ENCODE results near the gene TRMT11. TPM values are rescaled to one million over a fixed set of nuclear protein-coding genes. Genes with fewer than 3 reads are reported as not detected.

TRMT11 gene
- total and polyA plus RNA-seq, 2 of the 13 experiments (the other 11 are each of a cell fraction or from before 2014, with no cell fraction given), result 42.2 to 81.9 TPM

GRCh38 chr6:125945378-125946141, 40.8 kb upstream of the TRMT11 start (continued):
- TF ChIP-seq ZSCAN20 (CRISPR knock-in tag; IDR thresholded peaks at IDR 0.05; ENCODE audit: borderline replicate concordance), result no peak
- no peak for TF ChIP-seq KLF13 (CRISPR knock-in tag; IDR thresholded peaks at IDR 0.05)
- TF ChIP-seq, protein P1, sequence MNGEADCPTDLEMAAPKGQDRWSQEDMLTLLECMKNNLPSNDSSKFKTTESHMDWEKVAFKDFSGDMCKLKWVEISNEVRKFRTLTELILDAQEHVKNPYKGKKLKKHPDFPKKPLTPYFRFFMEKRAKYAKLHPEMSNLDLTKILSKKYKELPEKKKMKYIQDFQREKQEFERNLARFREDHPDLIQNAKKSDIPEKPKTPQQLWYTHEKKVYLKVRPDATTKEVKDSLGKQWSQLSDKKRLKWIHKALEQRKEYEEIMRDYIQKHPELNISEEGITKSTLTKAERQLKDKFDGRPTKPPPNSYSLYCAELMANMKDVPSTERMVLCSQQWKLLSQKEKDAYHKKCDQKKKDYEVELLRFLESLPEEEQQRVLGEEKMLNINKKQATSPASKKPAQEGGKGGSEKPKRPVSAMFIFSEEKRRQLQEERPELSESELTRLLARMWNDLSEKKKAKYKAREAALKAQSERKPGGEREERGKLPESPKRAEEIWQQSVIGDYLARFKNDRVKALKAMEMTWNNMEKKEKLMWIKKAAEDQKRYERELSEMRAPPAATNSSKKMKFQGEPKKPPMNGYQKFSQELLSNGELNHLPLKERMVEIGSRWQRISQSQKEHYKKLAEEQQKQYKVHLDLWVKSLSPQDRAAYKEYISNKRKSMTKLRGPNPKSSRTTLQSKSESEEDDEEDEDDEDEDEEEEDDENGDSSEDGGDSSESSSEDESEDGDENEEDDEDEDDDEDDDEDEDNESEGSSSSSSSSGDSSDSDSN (CRISPR knock-in tag; IDR thresholded peaks at IDR 0.05), result no peak
- no peak; the same call in 1 of the 2 replicates for TF ChIP-seq PITX1 (CRISPR knock-in tag; IDR thresholded peaks at IDR 0.05)
- TF ChIP-seq ZNF382 (CRISPR knock-in tag; IDR thresholded peaks at IDR 0.05; ENCODE audit: borderline replicate concordance), result no peak
- no peak for TF ChIP-seq ZNF569 (CRISPR knock-in tag; IDR thresholded peaks at IDR 0.05; ENCODE audit: borderline replicate concordance)
- peak; percentile 74; the same call in 1 of the 2 replicates for TF ChIP-seq GATA4 (IDR thresholded peaks at IDR 0.05; ENCODE audit: borderline replicate concordance, low read depth)
- TF ChIP-seq AGO1 (IDR thresholded peaks at IDR 0.05; ENCODE audit: low read depth, low read length, poor library complexity, severe bottlenecking), result no peak
- TF ChIP-seq ZNF331 (CRISPR knock-in tag; IDR thresholded peaks at IDR 0.05), result peak; percentile 51; the same call in 1 of the 2 replicates
- TF ChIP-seq YY1 (IDR thresholded peaks at IDR 0.05; ENCODE audit: insufficient read depth, insufficient replicate concordance, low read depth, low read length), result no peak
- no peak for TF ChIP-seq HMG20B (CRISPR knock-in tag; conservative IDR thresholded peaks at IDR 0.05)
- TF ChIP-seq STAT6 (CRISPR knock-in tag; IDR thresholded peaks at IDR 0.05; ENCODE audit: borderline replicate concordance), result no peak
- TF ChIP-seq BORCS8-MEF2B (CRISPR knock-in tag; IDR thresholded peaks at IDR 0.05), result no peak
- no peak for TF ChIP-seq MAFK (conservative IDR thresholded peaks at IDR 0.05 in 1 of 2, IDR thresholded peaks at IDR 0.05 in 1 of 2; ENCODE audit: low read length in 2 of 2)
- no peak for TF ChIP-seq ZNF225 (CRISPR knock-in tag; IDR thresholded peaks at IDR 0.05)
- TF ChIP-seq, protein P2, sequence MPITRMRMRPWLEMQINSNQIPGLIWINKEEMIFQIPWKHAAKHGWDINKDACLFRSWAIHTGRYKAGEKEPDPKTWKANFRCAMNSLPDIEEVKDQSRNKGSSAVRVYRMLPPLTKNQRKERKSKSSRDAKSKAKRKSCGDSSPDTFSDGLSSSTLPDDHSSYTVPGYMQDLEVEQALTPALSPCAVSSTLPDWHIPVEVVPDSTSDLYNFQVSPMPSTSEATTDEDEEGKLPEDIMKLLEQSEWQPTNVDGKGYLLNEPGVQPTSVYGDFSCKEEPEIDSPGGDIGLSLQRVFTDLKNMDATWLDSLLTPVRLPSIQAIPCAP (CRISPR knock-in tag; IDR thresholded peaks at IDR 0.05; ENCODE audit: low read depth), result no peak
- no peak for TF ChIP-seq ZFX (CRISPR knock-in tag; IDR thresholded peaks at IDR 0.05; ENCODE audit: low read depth)
- TF ChIP-seq, protein P3, sequence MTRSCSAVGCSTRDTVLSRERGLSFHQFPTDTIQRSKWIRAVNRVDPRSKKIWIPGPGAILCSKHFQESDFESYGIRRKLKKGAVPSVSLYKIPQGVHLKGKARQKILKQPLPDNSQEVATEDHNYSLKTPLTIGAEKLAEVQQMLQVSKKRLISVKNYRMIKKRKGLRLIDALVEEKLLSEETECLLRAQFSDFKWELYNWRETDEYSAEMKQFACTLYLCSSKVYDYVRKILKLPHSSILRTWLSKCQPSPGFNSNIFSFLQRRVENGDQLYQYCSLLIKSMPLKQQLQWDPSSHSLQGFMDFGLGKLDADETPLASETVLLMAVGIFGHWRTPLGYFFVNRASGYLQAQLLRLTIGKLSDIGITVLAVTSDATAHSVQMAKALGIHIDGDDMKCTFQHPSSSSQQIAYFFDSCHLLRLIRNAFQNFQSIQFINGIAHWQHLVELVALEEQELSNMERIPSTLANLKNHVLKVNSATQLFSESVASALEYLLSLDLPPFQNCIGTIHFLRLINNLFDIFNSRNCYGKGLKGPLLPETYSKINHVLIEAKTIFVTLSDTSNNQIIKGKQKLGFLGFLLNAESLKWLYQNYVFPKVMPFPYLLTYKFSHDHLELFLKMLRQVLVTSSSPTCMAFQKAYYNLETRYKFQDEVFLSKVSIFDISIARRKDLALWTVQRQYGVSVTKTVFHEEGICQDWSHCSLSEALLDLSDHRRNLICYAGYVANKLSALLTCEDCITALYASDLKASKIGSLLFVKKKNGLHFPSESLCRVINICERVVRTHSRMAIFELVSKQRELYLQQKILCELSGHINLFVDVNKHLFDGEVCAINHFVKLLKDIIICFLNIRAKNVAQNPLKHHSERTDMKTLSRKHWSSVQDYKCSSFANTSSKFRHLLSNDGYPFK (CRISPR knock-in tag; IDR thresholded peaks at IDR 0.05; ENCODE audit: borderline replicate concordance), result no peak

All from HepG2 (cell line).